HepG2 (cell line): ENCODE measurements around the gene TBATA. TPM values are rescaled to one million over a fixed set of nuclear protein-coding genes. Genes with fewer than 3 reads are reported as not detected.

Experiments used
- ATAC-seq: fragments of 200-7000 bp; cut with Tn5 transposase; 3 replicates; pipeline ENCODE4 v1.9.1; 2020; ENCODE audit warnings: mild to moderate bottlenecking, moderate library complexity
- BruUV-seq: library from RNA; stranded (reverse); fragments of 400-500 nt; replicated peaks from 2 replicates; lab custom pipeline; 2021; lab: Mats Ljungman, UMichigan
- CTCF ChIA-PET: fragments of 300-600 bp; formaldehyde crosslinking; extraction: SDS; loops from one replicate; lab custom pipeline; 2021; ENCODE audit warnings: low total read pairs, inconsistent platforms, low intra/inter-chr PET ratio; lab: Yijun Ruan, JAX
- POLR2A ChIA-PET: fragments of 350-600 bp; sonication (Branson Sonifier 250); formaldehyde crosslinking; loops from one replicate; lab custom pipeline; 2020; ENCODE audit warnings: antibody characterized with exemption, inconsistent platforms; lab: Yijun Ruan, JAX
- DNase-seq: peaks from one replicate; pipeline ENCODE4 v3.0.0-alpha.2; 2015; ENCODE audit warnings: low spot score
- FAIRE-seq: peaks from 3 replicates; lab custom pipeline; 2011; peaks lifted over from hg19 to GRCh38; lab: Jason Lieb, UNC
- H2AFZ ChIP-seq: one replicate; pipeline ENCODE4 v1.6.1; 2011; ENCODE audit warnings: low read length, inconsistent platforms
- H3K27ac ChIP-seq: fragments of 300-600 bp; 3 replicates; pipeline ENCODE4 v1.8.0; 2011; ENCODE audit warnings: mixed run types, mild to moderate bottlenecking, mixed read lengths, low read length, inconsistent platforms; ENCODE audit not compliant: insufficient read depth; ENCODE audit errors: extremely low read length
- H3K27me3 ChIP-seq, 2 experiments: fragments of 200-600 bp in 1 of 2; 2 replicates in 1 of 2; 3 replicates in 1 of 2; pipeline versions ENCODE4 v1.6.0 to v1.8.0; 2011; ENCODE audit warnings: low read length in 2 of 2, mild to moderate bottlenecking in 2 of 2, moderate library complexity in 2 of 2, inconsistent platforms in 1 of 2; ENCODE audit not compliant: insufficient read depth in 2 of 2, control insufficient read depth in 1 of 2
- H3K36me3 ChIP-seq, 2 experiments: fragments of 200-600 bp in 1 of 2; replicated peaks in 1 of 2; 2 replicates in 1 of 2; 3 replicates in 1 of 2; pipeline versions ENCODE4 v1.5.1 to v1.8.0; 2011; ENCODE audit warnings: low read length in 2 of 2, inconsistent platforms in 1 of 2; ENCODE audit not compliant: insufficient read depth in 2 of 2, control insufficient read depth in 1 of 2
- H3K4me1 ChIP-seq: 2 replicates; pipeline ENCODE4 v1.5.1; 2012; ENCODE audit warnings: low read length, inconsistent platforms; ENCODE audit not compliant: insufficient read depth
- H3K4me2 ChIP-seq: 2 replicates; pipeline ENCODE4 v1.6.0; 2011; ENCODE audit warnings: low read depth, low read length, inconsistent platforms
- H3K4me3 ChIP-seq, 3 experiments: fragments of 200-600 bp in 1 of 3; sonication (generic), shearing (Covaris generic) in 1 of 3; replicated peaks in 1 of 3; 2 replicates each; pipeline ENCODE4 v1.5.1; 2011 to 2016; ENCODE audit warnings: low read length in 3 of 3, inconsistent platforms in 2 of 3, low read depth in 2 of 3, mild to moderate bottlenecking in 2 of 3, control low read depth in 1 of 3, mixed read lengths in 1 of 3; ENCODE audit not compliant: insufficient read depth in 1 of 3
- H3K79me2 ChIP-seq: one replicate; pipeline ENCODE4 v1.6.1; 2011; ENCODE audit warnings: low read length, inconsistent platforms; ENCODE audit not compliant: insufficient read depth
- H3K9ac ChIP-seq: 2 replicates; pipeline ENCODE4 v1.6.0; 2011; ENCODE audit warnings: mild to moderate bottlenecking, low read depth, low read length, inconsistent platforms; ENCODE audit not compliant: insufficient read depth
- H3K9me3 ChIP-seq: 2 replicates; pipeline ENCODE4 v1.5.1; 2012; ENCODE audit warnings: mild to moderate bottlenecking, low read length
- H4K20me1 ChIP-seq: 2 replicates; pipeline ENCODE4 v1.6.0; 2011; ENCODE audit warnings: inconsistent platforms, mild to moderate bottlenecking, low read length, moderate library complexity; ENCODE audit not compliant: insufficient read depth
- CCAR2 ChIP-seq: fragments of 200-400 bp; formaldehyde crosslinking; optimal IDR thresholded peaks from 2 replicates; pipeline ENCODE3; 2018; ENCODE audit warnings: low read depth, mild to moderate bottlenecking, low read length, moderate library complexity
- DZIP1 ChIP-seq: sonication (generic); formaldehyde crosslinking; IDR thresholded peaks from 2 replicates; pipeline ENCODE4 v1.5.0; 2020; ENCODE audit warnings: mild to moderate bottlenecking, missing genetic modification reagents
- ELF1 ChIP-seq: sonication (generic); formaldehyde crosslinking; IDR thresholded peaks from 2 replicates; pipeline ENCODE4 v1.4.0; 2020; ENCODE audit warnings: missing genetic modification reagents
- HNRNPH1 ChIP-seq: fragments of 200-400 bp; formaldehyde crosslinking; optimal IDR thresholded peaks from 2 replicates; pipeline ENCODE3; 2017; ENCODE audit warnings: mild to moderate bottlenecking, low read depth, low read length
- IRF2 ChIP-seq: IDR thresholded peaks from 2 replicates; pipeline ENCODE4 v1.6.1; 2018; ENCODE audit warnings: missing genetic modification reagents, missing compliant biosample characterization
- KDM1A ChIP-seq: IDR thresholded peaks from 2 replicates; pipeline ENCODE4 v1.6.1; 2016; ENCODE audit warnings: missing compliant biosample characterization
- NCOR1 ChIP-seq: fragments of 200-600 bp; sonication (generic); IDR thresholded peaks from 2 replicates; pipeline ENCODE4 v1.7.0; 2017; ENCODE audit warnings: antibody characterized with exemption, low read length, borderline replicate concordance
- SIN3B ChIP-seq: fragments of 150-350 bp; IDR thresholded peaks from 2 replicates; pipeline ENCODE4 v1.6.1; 2014; ENCODE audit warnings: low read length
- SNRNP70 ChIP-seq: fragments of 200-400 bp; formaldehyde crosslinking; IDR thresholded peaks from 2 replicates; pipeline ENCODE4 v1.6.1; 2017; ENCODE audit warnings: mild to moderate bottlenecking, low read depth, low read length, moderate library complexity
- ZFX ChIP-seq: sonication (generic); formaldehyde crosslinking; IDR thresholded peaks from 2 replicates; pipeline ENCODE4 v1.4.0; 2020; ENCODE audit warnings: mild to moderate bottlenecking, low read depth, missing genetic modification reagents, moderate library complexity
- WGBS: methylation state at CpG from one replicate; pipeline ENCODE4 v1.1.6; 2017; ENCODE audit warnings: low lambda C conversion rate; 5-methylcytosine and 5-hydroxymethylcytosine counted together
- in situ Hi-C: cut with HindIII; loops from 2 replicates; pipeline ENCODE4 v1.10.0; 2017; ENCODE audit warnings: low pct_unique_long_range_greater_than_20kb; ENCODE audit not compliant: extremely low pct_ligation_motif_present
- intact Hi-C: fragments of 100-400 bp; cut with micrococcal nuclease; formaldehyde crosslinking; loops from one replicate; pipeline ENCODE4 v1.10.0; 2022; ENCODE audit not compliant: unreplicated experiment
- polyA plus RNA-seq, 8 experiments: library from polyadenylated mRNA; depleted of rRNA in 3 of 8; stranded (reverse) in 7 of 8; unstranded in 1 of 8; fragments of >200 nt; fragmentation: Illumina TruSeq in 4 of 8; extraction: Trizol in 4 of 8; gene quantifications; 2 replicates each; pipeline versions ENCODE4 v1.2.1 to v1.2.3, GENCODE V29; 2011 to 2016; ENCODE audit warnings: low read depth in 4 of 8, missing spikeins in 1 of 8, mixed read lengths in 1 of 8; ENCODE audit not compliant: insufficient read depth in 1 of 8
- total RNA-seq, 5 experiments: library from RNA; depleted of rRNA; stranded (reverse); fragments of >200 nt; fragmentation: Illumina TruSeq; extraction: Trizol; gene quantifications; 2 replicates each; pipeline ENCODE4 v1.2.3, GENCODE V29; 2016; ENCODE audit warnings: low read depth in 1 of 5
- TF ChIP-seq, protein P1 (sequence below): sonication (generic); formaldehyde crosslinking; IDR thresholded peaks from 2 replicates; pipeline ENCODE4 v1.5.1; 2020; ENCODE audit warnings: mild to moderate bottlenecking, missing genetic modification reagents, borderline replicate concordance
- TF ChIP-seq, protein P2 (sequence below): sonication (generic); formaldehyde crosslinking; IDR thresholded peaks from 2 replicates; pipeline ENCODE4 v1.8.1; 2023; ENCODE audit warnings: mild to moderate bottlenecking, missing genetic modification reagents

The TBATA gene
- total and polyA plus RNA-seq, 2 of the 13 experiments (the other 11 are each of a cell fraction or from before 2014, with no cell fraction given) = not detected

DNA sequence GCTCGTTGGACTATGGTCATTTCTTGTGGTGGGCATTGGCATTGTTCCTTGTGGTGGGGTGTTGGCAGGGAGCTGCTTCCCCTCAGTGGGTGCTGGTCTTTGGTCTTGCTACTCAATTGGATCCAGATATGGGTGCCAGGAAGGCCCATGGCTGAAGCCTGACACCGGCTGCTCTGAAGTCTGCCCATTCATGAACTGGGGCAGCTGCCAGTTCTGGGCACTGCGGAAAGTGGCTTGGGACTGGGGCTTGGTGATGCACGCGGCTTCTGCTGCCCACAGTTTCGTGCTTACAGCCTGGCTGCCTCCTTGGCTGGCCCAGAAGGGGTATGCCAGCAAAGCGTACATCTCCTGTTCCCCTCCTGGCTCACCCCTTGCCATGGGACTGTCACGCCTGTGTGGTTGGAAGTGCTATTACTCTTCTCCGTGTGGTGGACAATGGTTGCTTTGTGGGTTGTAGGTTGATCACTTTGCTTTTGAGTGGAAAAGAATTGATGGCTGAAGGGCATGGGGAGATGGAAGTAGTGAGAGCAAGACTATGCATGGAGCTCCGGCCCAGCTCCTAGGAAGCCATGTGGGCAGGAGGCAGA lies 58.2 kb downstream of the TBATA start:
- no peak for FAIRE-seq
- no peak overlapping the region for H3K4me2 ChIP-seq
- DNase-seq = no peak
- no TSS peak for BruUV-seq
- no peaks in the 10 kb centered on the region for H3K79me2 ChIP-seq
- H3K36me3 ChIP-seq = no peaks in the 10 kb centered on the region
- WGBS = 75% methylated on average over 2 of the region's 10 CpGs
- H3K4me1 ChIP-seq = no peaks in the 10 kb centered on the region
- no peak overlapping the region for H2AFZ ChIP-seq
- H3K4me3 ChIP-seq = no peak overlapping the region
- ATAC-seq = no peak
- no peaks in the 10 kb centered on the region for H3K9me3 ChIP-seq
- intact Hi-C loops = no loop called here
- no peak overlapping the region for H3K27ac ChIP-seq
- in situ Hi-C loops = no loop called here
- no peaks in the 10 kb centered on the region for H4K20me1 ChIP-seq
- no peak overlapping the region for H3K9ac ChIP-seq
- ChIA-PET POLR2A (no interaction called here), CTCF (no interaction called here)
- H3K27me3 ChIP-seq = no peaks in the 10 kb centered on the region; a peak in 1 of 5 replicates
- TF ChIP-seq ZFX (CRISPR knock-in tag) (no peak), KDM1A (CRISPR knock-in tag) (no peak), HNRNPH1 (no peak), DZIP1 (CRISPR knock-in tag) (no peak), ELF1 (CRISPR knock-in tag) (no peak), IRF2 (CRISPR knock-in tag) (no peak), CCAR2 (no peak), NCOR1 (no peak), SIN3B (no peak), SNRNP70 (no peak)
- TF ChIP-seq, protein P1, sequence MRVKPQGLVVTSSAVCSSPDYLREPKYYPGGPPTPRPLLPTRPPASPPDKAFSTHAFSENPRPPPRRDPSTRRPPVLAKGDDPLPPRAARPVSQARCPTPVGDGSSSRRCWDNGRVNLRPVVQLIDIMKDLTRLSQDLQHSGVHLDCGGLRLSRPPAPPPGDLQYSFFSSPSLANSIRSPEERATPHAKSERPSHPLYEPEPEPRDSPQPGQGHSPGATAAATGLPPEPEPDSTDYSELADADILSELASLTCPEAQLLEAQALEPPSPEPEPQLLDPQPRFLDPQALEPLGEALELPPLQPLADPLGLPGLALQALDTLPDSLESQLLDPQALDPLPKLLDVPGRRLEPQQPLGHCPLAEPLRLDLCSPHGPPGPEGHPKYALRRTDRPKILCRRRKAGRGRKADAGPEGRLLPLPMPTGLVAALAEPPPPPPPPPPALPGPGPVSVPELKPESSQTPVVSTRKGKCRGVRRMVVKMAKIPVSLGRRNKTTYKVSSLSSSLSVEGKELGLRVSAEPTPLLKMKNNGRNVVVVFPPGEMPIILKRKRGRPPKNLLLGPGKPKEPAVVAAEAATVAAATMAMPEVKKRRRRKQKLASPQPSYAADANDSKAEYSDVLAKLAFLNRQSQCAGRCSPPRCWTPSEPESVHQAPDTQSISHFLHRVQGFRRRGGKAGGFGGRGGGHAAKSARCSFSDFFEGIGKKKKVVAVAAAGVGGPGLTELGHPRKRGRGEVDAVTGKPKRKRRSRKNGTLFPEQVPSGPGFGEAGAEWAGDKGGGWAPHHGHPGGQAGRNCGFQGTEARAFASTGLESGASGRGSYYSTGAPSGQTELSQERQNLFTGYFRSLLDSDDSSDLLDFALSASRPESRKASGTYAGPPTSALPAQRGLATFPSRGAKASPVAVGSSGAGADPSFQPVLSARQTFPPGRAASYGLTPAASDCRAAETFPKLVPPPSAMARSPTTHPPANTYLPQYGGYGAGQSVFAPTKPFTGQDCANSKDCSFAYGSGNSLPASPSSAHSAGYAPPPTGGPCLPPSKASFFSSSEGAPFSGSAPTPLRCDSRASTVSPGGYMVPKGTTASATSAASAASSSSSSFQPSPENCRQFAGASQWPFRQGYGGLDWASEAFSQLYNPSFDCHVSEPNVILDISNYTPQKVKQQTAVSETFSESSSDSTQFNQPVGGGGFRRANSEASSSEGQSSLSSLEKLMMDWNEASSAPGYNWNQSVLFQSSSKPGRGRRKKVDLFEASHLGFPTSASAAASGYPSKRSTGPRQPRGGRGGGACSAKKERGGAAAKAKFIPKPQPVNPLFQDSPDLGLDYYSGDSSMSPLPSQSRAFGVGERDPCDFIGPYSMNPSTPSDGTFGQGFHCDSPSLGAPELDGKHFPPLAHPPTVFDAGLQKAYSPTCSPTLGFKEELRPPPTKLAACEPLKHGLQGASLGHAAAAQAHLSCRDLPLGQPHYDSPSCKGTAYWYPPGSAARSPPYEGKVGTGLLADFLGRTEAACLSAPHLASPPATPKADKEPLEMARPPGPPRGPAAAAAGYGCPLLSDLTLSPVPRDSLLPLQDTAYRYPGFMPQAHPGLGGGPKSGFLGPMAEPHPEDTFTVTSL = no peak
- TF ChIP-seq, protein P2, sequence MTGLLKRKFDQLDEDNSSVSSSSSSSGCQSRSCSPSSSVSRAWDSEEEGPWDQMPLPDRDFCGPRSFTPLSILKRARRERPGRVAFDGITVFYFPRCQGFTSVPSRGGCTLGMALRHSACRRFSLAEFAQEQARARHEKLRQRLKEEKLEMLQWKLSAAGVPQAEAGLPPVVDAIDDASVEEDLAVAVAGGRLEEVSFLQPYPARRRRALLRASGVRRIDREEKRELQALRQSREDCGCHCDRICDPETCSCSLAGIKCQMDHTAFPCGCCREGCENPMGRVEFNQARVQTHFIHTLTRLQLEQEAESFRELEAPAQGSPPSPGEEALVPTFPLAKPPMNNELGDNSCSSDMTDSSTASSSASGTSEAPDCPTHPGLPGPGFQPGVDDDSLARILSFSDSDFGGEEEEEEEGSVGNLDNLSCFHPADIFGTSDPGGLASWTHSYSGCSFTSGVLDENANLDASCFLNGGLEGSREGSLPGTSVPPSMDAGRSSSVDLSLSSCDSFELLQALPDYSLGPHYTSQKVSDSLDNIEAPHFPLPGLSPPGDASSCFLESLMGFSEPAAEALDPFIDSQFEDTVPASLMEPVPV (CRISPR knock-in tag) = no peak
